GOT3 (cell line): Measurements from ENCODE around the gene FBXW5.
A peak's percentile ranks its signal among the peaks of the same experiment; 100 is the strongest.

Experiments used
- DNase-seq: peaks from one replicate; lab custom pipeline; 2025; ENCODE audit warnings: mixed read lengths; lab: John Stamatoyannopoulos, UW

Gene FBXW5

DNA sequence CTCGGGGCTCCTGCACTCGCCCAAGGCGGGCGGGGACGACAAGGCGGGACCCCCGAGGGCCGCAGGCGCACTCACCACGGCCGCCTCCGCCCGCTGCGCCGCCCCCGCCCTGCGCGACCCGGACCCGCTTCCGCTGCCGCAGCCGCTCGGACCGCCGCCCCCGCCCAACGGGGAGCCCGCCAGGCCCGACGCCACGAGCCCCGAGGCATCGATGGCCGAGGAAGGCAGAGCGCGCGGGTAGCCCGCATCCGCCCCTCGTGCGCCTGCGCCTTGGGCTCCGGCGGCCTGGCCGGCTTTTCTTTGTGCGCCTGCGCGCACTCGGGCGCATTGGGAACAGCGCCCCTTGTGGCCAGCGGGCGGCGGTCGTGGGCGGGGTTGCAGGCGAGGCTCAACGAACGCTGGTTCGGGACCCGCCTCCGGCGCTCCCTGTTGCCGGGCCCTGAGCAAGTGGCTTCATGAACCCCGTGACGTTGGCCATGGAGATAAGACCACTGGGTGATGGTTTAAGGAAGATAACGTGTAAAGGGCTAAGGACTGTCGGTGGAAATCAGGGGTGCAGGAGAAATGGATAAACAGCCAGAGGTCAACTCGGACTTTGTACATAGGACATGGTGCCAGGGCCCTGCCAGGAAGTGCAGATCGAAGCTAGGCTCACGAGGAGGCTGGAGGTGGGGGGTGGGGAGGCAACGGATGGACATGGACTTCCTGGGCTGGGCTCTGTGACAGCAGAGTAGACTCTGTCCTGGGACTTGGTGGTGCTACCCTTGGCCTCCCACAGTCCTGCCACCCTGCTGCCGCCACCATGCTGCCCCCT is at the start of gene FBXW5, which contains the start of gene C8G:
Gene FBXW5 (minus strand): TSS at position 220 of the 814 bp plus-strand sequence. CDS start 655 bp downstream, outside the sequence.
Gene C8G (plus strand): TSS at position 725 of the 814 bp plus-strand sequence. CDS start 78 bp downstream, at position 803.
- DNase-seq: peak; percentile 87

- DNase-seq: no peak
Observed at GRCh38 chr9:136992819-136993369, 48.4 kb upstream of the FBXW5 start.

- DNase-seq: peak; percentile 76
Observed at GRCh38 chr9:136991993-136992818, 47.7 kb upstream of the FBXW5 start, which contains the start of gene PAXX. TSS of gene PAXX (plus strand) at chr9:136992422. CDS start at chr9:136992444, 22 bp downstream.

- no peak for DNase-seq
Observed at GRCh38 chr9:136990242-136990911, 45.8 kb upstream of the FBXW5 start.

DNA sequence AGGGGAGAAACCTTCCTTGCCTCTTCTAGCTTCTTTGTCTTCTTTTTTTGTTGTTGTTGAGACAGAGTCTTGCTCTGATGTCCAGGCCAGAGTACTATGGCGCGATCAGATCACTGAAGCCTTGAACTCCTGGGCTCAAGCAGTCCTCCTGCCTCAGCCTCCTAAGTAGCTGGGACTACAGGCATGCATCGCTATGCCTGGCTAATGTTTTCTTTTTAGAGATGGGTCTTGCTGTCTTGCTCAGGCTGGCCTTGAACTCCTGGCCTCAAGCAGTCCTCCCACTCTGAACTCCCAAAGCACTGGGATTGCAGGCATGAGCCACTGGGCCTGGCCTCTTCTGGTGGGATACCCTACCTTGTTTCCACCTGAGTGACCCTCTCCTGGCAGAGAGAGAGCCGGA is 44.3 kb upstream of the FBXW5 start:
- no peak for DNase-seq

GRCh38 chr9:136985853-136986252 is 41.3 kb upstream of the FBXW5 start:
- no peak for DNase-seq

GRCh38 chr9:136985027-136985602 is 40.6 kb upstream of the FBXW5 start:
- DNase-seq: no peak

GRCh38 chr9:136984464-136985026 is 40.0 kb upstream of the FBXW5 start:
- no peak for DNase-seq

DNA sequence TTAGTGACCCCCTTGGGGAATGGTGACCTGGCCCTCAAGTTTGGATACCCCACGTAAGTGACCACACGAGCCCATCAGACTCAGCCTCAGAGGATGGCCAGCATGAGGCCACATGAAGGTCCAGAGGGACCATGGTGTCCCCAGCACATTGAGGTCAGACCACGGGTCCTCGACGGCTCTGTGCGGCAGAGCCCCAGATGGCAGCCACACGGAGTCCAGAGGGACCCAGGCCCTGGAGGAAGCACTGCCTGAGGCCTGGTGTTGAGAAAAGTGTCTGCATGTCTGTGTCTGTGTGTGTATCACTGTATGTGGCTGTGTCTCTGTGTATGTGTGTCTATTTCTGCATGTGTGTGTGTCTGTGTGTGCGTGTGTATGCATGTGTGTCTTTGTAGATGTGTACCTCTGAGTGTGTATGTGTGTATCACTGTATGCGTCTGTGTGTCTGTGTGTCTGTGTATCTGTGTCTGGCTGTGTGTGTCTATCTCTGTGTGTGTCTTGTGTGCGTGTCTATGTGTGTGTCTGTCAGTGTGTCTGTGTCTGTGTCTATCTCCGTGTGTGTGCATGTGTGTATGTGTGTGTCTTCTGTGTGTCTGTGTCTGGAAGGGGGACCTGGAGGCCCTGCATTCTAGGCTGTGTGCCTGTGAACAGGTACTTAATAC is 39.2 kb upstream of the FBXW5 start:
- no peak for DNase-seq

DNA sequence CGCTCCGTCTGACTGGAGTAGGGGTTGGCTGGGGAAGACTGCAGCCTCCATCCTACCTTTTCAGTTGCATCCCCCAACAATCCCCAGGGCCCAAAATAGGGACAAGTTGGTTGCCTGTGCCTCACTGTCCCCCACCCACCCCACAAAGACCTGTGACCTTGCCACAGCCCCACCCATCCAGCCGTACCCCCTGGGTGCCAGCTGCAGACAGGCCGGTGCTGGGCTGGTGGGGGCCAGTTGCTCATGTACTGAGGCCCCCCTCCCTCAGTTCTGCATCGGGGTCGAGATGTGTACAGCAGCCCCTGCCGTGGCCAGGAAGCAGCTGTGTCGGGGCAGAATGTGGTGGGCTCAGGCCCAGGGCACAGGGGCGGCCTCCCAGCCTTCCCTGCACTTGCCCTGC is 38.6 kb upstream of the FBXW5 start:
- no peak for DNase-seq

- no peak for DNase-seq
Observed at GRCh38 chr9:136982232-136983051, 37.9 kb upstream of the FBXW5 start, which contains the start of gene LCNL1. TSS of gene LCNL1 (plus strand) at chr9:136982993. CDS start at chr9:136983587, 594 bp downstream.

- no peak for DNase-seq
Observed at GRCh38 chr9:136981588-136982231, 37.2 kb upstream of the FBXW5 start.

DNA sequence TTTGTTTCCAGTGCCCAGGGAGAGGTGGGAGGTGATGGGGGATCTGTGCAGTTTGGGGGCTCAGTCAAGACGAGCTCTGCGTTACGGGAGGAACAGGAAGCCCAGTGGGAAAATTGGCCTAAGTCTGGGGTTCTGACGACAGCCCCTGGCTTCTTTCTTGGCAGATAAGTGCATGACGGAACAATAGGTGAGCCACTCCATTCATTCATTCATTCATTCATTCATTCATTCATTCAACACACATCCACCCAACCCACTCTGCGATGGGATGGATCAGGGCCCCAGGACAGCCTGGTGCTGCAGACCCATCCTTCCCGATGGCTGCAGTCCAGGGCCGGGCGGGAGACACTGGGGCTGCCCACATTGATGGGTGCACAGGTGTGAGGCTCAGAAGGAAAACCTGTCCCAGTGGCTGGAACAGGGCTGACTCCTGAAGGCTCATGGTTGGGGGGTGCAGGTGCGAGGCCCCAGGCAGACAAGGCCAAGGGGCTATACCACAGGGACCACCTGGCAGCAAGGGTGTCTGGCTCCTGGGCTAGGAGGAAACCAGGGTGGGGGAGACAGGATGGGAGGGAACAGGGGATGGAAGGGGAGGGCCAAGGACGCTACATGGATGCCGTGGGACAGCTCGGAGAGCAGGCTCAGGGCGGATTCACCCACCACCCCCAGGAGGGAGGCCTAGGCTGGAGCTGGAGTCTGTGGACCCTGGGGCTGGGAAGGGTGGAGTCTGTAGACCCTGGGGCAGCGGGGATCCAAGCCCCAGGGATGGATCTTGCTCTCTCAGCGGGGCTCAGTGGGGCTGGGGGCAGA is 36.3 kb upstream of the FBXW5 start:
- DNase-seq: no peak

DNA sequence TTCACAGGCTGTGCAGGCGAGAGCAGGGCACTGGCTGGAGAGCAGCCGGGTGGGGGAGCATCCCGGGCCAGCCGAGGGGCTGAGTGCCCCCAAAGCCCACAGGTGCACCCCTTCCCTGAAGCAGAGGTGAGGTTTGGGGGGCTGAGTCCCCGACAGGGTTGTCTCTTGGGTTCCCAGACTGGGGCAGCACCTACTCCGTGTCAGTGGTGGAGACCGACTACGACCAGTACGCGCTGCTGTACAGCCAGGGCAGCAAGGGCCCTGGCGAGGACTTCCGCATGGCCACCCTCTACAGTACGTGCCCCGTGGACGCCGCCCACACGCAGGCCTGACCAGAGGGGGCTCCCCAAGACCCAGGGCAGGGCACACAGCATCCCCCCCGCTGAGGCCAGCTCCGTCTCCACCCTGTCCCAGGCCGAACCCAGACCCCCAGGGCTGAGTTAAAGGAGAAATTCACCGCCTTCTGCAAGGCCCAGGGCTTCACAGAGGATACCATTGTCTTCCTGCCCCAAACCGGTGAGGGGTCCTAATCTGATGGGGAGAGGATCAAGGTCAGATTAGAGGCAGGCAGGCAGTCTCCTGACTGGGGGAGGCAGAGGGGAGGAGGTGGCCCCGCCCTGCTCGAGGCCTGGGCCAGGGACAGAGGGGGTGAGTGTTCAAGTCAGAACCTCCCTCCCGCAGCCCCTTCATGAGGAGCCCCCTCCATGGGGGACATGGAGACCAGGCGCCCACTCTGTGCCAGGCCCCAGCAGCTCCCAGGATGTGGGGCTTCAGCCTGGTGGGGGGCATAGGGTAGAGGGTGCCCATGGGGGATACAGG is 35.4 kb upstream of the FBXW5 start:
- DNase-seq: no peak

GRCh38 chr9:136978865-136979544 is 34.5 kb upstream of the FBXW5 start:
- no peak for DNase-seq

GRCh38 chr9:136978073-136978864 is 33.7 kb upstream of the FBXW5 start:
- DNase-seq: no peak
